HG02943 (cell line): Measurements from ENCODE around the gene GOLGA6L9.
"Not testable (repeated sequence)": the region's sequence is repeated elsewhere in the genome, so short reads cannot be mapped to it uniquely, and the experiment has no call there.

ENCODE experiments used
- ATAC-seq: cut with Tn5 transposase; IDR thresholded peaks from one replicate; pipeline ENCODE4 v1.9.1; 2021; ENCODE audit warnings: mild to moderate bottlenecking, low read depth, moderate library complexity; ENCODE audit not compliant: unreplicated experiment

The GOLGA6L9 gene

DNA sequence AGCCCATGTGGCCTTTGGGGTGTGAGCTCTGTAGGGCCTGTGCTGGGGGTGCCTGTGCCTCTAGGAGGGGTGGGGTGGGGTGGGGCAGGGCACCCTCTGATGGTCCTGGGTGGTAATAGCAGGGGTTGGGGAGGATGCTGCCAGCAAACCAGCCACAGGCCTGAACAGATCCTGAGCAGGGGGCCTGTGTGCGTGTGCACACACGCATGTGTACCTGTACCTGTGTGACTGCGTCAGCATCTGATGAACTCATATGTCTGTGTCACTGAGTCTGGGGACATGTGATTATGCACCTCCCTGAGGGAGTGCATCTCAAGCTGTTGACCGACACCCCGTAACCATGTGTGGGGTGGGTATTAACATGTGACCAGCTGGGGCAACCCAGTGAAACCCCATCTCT lies 36.0 kb downstream of the GOLGA6L9 start:
- not testable (repeated sequence) for ATAC-seq

DNA sequence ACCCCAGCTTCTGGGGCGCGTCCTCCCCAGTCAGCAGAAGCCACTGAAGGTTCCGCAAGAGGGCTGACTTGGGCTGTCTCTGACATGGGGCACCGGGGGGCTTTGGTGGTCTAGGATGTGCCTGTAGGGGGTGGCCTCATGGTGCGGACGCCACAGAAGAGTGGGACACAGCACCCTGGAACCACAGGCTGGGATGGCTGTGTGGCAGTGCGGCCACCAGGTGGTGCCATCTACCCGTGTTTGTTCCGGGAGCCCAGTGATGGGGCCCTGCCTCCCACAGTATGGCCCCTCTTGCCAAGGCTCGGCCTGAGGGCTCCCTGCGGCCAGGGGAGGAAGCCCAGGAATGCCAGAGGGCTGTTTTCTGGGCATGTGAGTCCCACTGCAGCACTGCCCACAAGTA lies 38.6 kb downstream of the GOLGA6L9 start:
- peak; percentile 89 for ATAC-seq

DNA sequence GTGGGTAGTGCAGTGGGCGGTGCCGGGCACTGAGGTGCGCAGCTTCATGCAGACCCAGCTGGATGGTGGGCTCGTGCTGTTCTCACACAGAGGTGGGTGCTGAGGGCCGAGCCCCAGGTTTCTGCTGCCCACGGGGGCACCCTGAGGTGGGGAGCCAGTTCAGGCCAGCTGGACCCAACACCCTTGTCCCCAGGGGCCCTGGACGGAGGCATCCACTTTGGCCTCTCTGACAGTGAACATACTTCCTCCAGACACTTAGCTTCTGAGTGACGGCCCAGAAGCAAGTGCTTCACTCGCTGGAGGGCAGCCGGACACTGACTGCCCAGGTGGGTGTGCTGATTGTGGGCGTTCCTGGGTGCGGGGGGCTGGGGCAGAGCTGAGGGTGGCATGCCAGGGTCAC lies 39.8 kb downstream of the GOLGA6L9 start:
- ATAC-seq = not testable (repeated sequence)

DNA sequence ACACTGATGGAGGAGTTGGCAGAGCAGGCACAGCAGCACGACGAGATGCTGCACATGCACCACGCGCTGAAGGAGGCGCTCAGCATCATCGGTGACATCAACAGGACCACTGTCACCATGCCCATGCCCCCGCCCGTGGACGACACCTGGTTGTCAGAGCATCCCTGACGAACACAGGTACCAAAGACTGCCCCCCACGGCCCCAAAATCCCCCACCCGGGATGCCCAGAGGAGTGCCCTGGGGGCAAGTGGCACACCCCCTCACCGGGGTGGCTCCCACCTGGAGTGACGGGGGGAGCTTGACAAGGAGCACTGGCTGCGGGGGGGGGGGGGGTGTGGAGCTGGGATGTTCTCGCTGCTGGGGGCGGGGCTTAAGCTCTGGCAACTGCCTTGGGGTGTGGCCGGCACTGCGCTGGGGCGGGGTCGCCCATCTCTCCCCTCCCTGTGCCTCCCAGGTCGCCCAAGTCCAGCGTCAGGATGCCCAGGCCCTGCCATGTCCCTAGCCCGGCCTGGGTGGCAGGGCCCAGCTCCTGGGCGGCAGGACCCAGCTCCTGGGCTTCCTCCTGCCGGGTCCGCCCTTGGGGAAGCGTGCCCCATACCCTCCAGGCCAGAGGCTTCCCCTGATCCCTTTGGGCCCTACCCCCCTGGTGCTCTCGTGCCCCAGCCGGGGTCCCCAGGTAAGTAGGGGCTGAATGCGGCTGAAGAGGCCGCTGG lies 42.8 kb downstream of the GOLGA6L9 start:
- not testable (repeated sequence) for ATAC-seq

DNA sequence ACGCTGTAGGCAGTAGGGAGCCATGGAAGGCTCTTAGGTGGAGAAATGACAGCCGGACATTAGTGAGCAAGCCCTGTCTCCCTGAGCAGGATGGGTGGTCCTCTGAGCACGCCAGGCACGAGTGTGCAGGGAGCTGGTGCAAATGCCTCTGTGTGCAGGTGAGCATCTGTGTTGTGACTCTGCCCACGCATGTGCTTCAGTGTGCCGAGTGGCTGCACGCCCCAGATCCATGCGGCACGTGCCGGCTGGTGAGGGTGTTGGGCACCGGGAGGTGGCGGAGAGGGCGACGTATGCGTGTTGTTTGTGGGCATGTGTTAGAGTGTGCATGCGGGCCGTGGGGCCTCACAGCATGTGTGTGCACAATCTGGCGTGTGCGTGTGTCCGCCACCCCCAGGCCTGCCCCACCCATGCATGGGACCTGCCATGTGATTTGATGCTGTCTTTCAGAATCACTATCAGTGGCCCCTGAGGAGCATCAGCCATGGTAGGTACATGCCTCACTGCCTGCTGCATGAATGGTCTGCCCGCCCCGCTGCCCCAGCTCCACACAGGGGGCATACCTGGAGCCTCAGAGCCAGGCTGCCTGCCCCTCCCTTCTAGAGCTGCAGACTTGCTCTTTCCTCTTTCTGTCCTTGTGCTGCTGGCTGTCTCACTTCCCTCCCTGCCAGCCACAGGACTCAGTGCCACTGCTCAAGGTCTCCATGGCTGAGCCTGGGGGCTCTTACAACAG lies 45.1 kb downstream of the GOLGA6L9 start:
- ATAC-seq = not testable (repeated sequence)

DNA sequence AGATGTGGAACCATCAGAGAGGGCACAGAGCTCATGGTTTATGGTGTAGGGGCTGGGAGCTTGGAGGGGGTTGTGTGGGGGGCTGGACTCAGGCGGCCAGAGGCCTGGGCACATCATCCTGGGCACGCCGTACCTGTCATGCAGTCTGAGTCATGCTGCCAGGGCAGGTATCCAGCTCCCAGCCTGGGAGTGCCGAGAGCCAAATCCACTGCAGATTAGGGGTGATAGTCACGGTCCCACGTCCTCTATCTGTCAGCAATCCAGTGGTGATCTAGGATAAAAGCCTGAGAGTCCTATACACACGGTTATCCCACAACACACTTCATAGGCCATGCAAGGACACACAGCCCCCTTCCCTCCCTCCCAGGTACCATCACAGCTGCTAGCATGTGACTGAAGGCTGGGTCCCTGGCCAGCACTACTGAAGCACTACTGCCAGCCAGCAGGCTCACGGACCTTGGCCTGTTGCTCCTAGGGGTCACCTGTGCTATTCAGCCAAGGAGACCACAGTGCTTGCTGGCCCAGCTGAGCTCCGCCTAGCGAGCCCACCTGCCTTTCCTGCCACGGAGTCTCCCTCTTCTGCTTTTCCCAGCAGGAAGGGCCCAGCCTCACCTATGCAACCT lies 45.8 kb downstream of the GOLGA6L9 start:
- not testable (repeated sequence) for ATAC-seq

DNA sequence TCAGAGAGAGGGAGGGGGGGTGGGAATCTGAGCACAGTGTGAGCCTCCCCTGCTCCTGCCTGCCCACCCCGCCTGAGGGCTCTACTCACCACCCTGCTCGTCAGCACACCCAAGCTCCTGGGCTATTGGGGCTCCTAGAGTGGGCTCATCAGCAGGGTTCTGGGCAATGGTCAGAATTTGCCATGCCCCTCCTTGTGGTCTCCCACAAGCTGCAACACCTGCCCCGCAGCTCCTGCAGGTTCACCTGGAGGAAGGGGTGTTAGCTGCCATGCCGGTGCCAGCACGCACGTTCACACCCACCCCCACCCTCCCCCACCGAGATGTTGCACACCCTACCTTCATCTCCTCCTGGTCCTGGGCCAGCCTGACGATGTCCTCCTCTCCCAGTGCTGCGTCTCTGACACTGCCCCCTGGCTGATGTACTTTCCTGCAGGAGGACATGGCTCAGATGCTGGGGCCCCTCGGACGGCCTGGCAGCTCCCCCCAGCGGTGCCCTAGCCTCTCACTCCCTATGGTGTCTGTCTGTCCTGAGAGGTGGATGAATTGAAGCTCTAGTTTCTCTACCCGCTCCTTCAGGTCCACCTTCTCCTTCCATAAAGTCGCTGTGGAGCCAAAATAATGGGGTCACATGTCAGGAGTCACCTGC lies 47.2 kb downstream of the GOLGA6L9 start:
- ATAC-seq = not testable (repeated sequence)

DNA sequence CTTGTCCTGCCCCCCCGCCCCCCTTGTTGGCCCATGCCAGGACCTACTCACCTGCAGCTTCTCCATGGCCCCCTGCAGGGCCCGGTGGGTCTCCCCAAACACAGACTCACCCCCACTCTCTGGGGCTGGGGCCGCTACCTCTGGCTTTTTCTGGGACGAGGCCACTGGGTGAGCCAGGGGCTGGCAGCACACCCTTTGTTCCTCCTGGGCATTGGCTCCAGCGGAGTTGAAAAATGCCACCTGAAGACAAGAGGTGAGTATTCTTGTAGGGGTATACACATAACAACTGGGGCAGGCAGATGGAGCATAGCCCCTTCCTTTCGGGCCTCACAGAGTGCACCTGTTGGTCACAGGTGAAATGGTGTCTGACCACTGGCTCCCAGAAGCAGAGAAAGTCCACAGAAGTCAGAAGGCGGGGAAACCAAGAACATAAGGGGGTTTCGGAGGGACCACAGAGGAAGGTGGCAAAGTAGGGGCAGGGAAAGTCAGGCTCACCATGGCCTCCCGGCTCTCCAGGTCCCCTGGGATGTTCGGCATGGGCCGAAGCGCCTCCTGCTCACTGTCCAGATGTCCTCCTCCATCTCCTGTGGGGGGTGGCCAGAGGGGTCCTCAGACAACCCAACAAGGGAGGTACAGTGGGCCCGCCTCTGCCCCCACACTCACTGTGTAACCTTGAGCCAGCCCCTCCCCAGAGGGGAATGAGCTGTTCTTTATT lies 47.9 kb downstream of the GOLGA6L9 start:
- ATAC-seq = not testable (repeated sequence)
